Measurements from ENCODE around the gene PPP1R37.

GRCh38 chr19:45114116-45114515 lies 21.1 kb downstream of the PPP1R37 start:
- TF ChIP-seq CTCF (IDR thresholded peaks at IDR 0.05) (no peak), POLR2A (IDR thresholded peaks at IDR 0.05) (no peak)

Measured in thyroid gland (tissue), 4 donors.